Liver (tissue), 9 donors: ENCODE measurements around the gene SLIT3. TPM values are rescaled to one million over a fixed set of nuclear protein-coding genes. Genes with fewer than 3 reads are reported as not detected.

Experiments used
- DNase-seq: peaks from one replicate; pipeline ENCODE4 v3.0.0-alpha.2; 2017; ENCODE audit warnings: low spot score
- H3K27ac ChIP-seq, 2 donors: one replicate each; pipeline ENCODE4 v1.7.0; 2013; ENCODE audit warnings: inconsistent platforms in 2 of 2, low read length in 2 of 2, control low read depth in 1 of 2, low read depth in 1 of 2, mild to moderate bottlenecking in 1 of 2
- H3K27me3 ChIP-seq, 4 donors: one replicate each; pipeline versions ENCODE4 v1.6.1 to v1.7.0; 2013; ENCODE audit warnings: low read length in 3 of 4, inconsistent platforms in 1 of 4, mild to moderate bottlenecking in 1 of 4, moderate library complexity in 1 of 4; ENCODE audit not compliant: control insufficient read depth in 4 of 4, insufficient read depth in 4 of 4
- H3K36me3 ChIP-seq, 4 donors: one replicate each; pipeline versions ENCODE4 v1.6.1 to v1.7.0; 2013; ENCODE audit warnings: low read length in 3 of 4, mild to moderate bottlenecking in 3 of 4, low read depth in 1 of 4, moderate library complexity in 1 of 4; ENCODE audit not compliant: control insufficient read depth in 4 of 4, insufficient read depth in 3 of 4
- H3K4me1 ChIP-seq, 4 donors: one replicate each; pipeline versions ENCODE4 v1.6.1 to v1.7.0; 2013; ENCODE audit warnings: low read length in 3 of 4, mild to moderate bottlenecking in 3 of 4, moderate library complexity in 1 of 4; ENCODE audit not compliant: control insufficient read depth in 4 of 4, insufficient read depth in 4 of 4
- H3K4me3 ChIP-seq, 3 donors: one replicate each; pipeline versions ENCODE4 v1.6.1 to v1.7.0; 2013; ENCODE audit warnings: low read length in 3 of 3, control low read depth in 1 of 3, low read depth in 1 of 3, mild to moderate bottlenecking in 1 of 3
- H3K9ac ChIP-seq, 2 donors: one replicate each; pipeline ENCODE4 v1.7.0; 2013; ENCODE audit warnings: low read length in 2 of 2, mild to moderate bottlenecking in 2 of 2, moderate library complexity in 2 of 2, control low read depth in 1 of 2, low read depth in 1 of 2
- H3K9me3 ChIP-seq, 4 donors: one replicate each; pipeline versions ENCODE4 v1.6.1 to v1.7.0; 2013; ENCODE audit warnings: low read length in 3 of 4; ENCODE audit not compliant: control insufficient read depth in 4 of 4
- EGR1 ChIP-seq, 2 donors: IDR thresholded peaks; 2 replicates each; pipeline ENCODE4 v1.6.1; 2016 to 2018; ENCODE audit warnings: antibody characterized with exemption in 2 of 2, low read depth in 2 of 2
- NR2F2 ChIP-seq: IDR thresholded peaks from 2 replicates; pipeline ENCODE4 v1.6.1; 2016; ENCODE audit warnings: antibody characterized with exemption
- RAD21 ChIP-seq, 2 donors: IDR thresholded peaks; 2 replicates each; pipeline ENCODE4 v1.6.1; 2016; ENCODE audit warnings: antibody characterized with exemption in 2 of 2, mild to moderate bottlenecking in 2 of 2
- TAF1 ChIP-seq: conservative IDR thresholded peaks from 2 replicates; pipeline ENCODE4 v1.6.1; 2016; ENCODE audit warnings: antibody characterized with exemption, mild to moderate bottlenecking
- WGBS: extraction: QIAGEN DNeasy Blood & Tissue Kit; methylation state at CpG from one replicate; pipeline ENCODE4 v1.1.7; 2013; 5-methylcytosine and 5-hydroxymethylcytosine counted together
- polyA plus RNA-seq, 2 donors: library from polyadenylated mRNA; stranded (reverse) in 1 of 2; unstranded in 1 of 2; fragments of 200-250 nt in 1 of 2; fragments of >200 nt in 1 of 2; fragmentation: Nextera tagmentation in 1 of 2; extraction: Ambion mirVana in 1 of 2; gene quantifications; one replicate each; pipeline versions ENCODE4 v1.2.1 to v1.2.3, GENCODE V29; 2013 to 2015
- total RNA-seq, 2 donors: library from RNA; depleted of rRNA; stranded (reverse); fragments of >200 nt; gene quantifications; one replicate each; pipeline ENCODE4 v1.2.3, GENCODE V29; 2014
- TF ChIP-seq, protein P1 (sequence below): IDR thresholded peaks from 2 replicates; pipeline ENCODE4 v1.6.1; 2016; ENCODE audit warnings: antibody characterized with exemption
- TF ChIP-seq, protein P2 (sequence below): IDR thresholded peaks from 2 replicates; pipeline ENCODE4 v1.6.1; 2016; ENCODE audit warnings: antibody characterized with exemption, mild to moderate bottlenecking
- TF ChIP-seq, protein P3 (sequence below): IDR thresholded peaks from 2 replicates; pipeline ENCODE4 v1.6.1; 2016; ENCODE audit warnings: antibody characterized with exemption
- donor health status: healthy.
- donor health status: healthy.
- donor health status: healthy.
- donor health status: healthy.
- donor health status: healthy.

SLIT3 gene
- total and polyA plus RNA-seq, 4 donors: 0.61 to 1.3 (median 0.91) TPM

- Histone ChIP-seq H3K9ac (no peak overlapping the region), H3K4me3 (no peak overlapping the region), H3K36me3 (no peaks in the 10 kb centered on the region), H3K27ac (no peak overlapping the region), H3K4me1 (no peaks in the 10 kb centered on the region), H3K27me3 (no peaks in the 10 kb centered on the region), H3K9me3 (peaks cover 3 to 7% (median 5%) of the 10 kb centered on the region in 4 donors)
- TF ChIP-seq, protein P1, sequence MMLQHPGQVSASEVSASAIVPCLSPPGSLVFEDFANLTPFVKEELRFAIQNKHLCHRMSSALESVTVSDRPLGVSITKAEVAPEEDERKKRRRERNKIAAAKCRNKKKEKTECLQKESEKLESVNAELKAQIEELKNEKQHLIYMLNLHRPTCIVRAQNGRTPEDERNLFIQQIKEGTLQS: no peak
- TF ChIP-seq RAD21 (IDR thresholded peaks at IDR 0.05): no peak
- DNase-seq: no peak
- WGBS: 74% methylated on average over 4 of the region's 4 CpGs
Observed at GRCh38 chr5:169095410-169095960, 205.5 kb downstream of the SLIT3 start.

DNA sequence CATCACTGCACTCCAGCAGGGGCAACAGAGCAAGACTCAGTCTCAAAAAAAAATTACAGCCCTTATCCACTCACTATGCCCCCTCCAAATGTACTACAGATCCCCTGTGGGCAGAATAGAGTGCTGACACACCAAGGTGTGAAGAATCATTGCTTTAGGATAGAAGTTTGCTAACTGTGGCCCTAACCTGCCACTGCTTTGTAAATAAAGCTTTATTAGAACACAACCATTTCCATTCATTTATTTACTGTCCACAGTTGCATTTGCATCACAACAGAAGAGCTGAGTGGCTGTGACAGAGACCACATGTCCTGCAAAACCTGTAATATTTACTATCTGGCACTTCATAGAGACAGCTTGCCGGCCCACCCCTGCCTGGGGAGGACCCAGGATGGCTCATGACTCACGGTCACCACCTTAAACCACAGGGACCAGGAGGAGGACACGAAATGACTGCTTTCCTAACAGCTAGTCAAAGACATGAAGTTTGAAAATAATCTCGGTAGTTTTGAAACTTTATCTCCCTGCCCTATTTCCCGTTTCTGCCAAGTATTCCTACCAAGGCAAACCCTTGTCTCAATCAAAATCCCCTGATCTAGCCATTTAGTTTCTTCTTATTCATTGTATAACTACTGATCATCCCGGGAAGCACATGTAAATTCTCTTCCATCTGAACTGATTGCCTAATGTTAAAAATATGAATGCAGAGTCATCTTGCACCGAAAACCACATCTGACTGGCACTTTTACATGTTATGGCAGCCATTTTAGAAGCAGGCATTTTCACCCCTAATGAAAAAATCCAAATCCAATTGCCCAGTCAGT lies 206.1 kb downstream of the SLIT3 start:
- TF ChIP-seq EGR1 (IDR thresholded peaks at IDR 0.05; ENCODE audit: low read depth in 2 of 2) (no peak), NR2F2 (no peak)
- Histone ChIP-seq H3K9ac (no peak overlapping the region), H3K36me3 (no peaks in the 10 kb centered on the region), H3K27me3 (no peaks in the 10 kb centered on the region), H3K9me3 (peaks cover 4 to 12% (median 8%) of the 10 kb centered on the region in 4 donors), H3K27ac (no peak overlapping the region), H3K4me3 (no peak overlapping the region), H3K4me1 (no peaks in the 10 kb centered on the region)
- WGBS: 73% methylated on average over 7 of the region's 7 CpGs
- no peak for DNase-seq

DNA sequence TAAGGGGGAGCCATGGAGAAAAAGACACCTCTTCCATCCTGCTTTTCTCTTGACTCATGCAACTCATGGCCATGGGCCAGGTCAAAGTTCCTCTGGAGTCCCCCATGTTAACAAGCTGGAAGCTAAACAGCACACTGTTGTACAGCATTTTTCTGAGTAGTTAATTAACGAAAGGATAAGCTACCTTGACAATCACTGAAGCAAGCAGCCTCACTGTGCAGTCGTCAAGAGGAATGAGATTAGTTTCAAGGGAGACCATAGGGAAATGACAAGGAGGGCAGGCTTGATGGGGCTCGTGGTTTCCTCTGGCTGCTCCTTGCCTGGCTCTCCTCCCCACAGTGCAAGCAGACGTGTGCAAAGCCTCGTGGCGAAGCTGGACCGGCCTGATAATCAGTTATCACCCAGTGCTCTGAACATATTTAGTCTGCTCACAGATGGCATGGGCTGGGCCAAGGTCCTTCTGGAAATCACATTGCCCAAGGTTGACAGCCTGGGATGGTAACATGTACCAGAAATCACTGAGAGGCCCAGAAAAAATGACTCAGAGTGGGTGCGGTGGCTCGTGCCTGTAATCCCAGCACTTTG lies 209.5 kb downstream of the SLIT3 start:
- H3K36me3 ChIP-seq: no peaks in the 10 kb centered on the region
- H3K9ac ChIP-seq: no peak overlapping the region
- H3K9me3 ChIP-seq: peaks cover 4 to 12% (median 10%) of the 10 kb centered on the region in 4 donors
- TF ChIP-seq, protein P2, sequence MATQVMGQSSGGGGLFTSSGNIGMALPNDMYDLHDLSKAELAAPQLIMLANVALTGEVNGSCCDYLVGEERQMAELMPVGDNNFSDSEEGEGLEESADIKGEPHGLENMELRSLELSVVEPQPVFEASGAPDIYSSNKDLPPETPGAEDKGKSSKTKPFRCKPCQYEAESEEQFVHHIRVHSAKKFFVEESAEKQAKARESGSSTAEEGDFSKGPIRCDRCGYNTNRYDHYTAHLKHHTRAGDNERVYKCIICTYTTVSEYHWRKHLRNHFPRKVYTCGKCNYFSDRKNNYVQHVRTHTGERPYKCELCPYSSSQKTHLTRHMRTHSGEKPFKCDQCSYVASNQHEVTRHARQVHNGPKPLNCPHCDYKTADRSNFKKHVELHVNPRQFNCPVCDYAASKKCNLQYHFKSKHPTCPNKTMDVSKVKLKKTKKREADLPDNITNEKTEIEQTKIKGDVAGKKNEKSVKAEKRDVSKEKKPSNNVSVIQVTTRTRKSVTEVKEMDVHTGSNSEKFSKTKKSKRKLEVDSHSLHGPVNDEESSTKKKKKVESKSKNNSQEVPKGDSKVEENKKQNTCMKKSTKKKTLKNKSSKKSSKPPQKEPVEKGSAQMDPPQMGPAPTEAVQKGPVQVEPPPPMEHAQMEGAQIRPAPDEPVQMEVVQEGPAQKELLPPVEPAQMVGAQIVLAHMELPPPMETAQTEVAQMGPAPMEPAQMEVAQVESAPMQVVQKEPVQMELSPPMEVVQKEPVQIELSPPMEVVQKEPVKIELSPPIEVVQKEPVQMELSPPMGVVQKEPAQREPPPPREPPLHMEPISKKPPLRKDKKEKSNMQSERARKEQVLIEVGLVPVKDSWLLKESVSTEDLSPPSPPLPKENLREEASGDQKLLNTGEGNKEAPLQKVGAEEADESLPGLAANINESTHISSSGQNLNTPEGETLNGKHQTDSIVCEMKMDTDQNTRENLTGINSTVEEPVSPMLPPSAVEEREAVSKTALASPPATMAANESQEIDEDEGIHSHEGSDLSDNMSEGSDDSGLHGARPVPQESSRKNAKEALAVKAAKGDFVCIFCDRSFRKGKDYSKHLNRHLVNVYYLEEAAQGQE: no peak
- TF ChIP-seq TAF1 (no peak), RAD21 (IDR thresholded peaks at IDR 0.05) (no peak)
- TF ChIP-seq, protein P3, sequence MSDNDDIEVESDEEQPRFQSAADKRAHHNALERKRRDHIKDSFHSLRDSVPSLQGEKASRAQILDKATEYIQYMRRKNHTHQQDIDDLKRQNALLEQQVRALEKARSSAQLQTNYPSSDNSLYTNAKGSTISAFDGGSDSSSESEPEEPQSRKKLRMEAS: no peak
- no peak overlapping the region for H3K27ac ChIP-seq
- H3K4me3 ChIP-seq: no peak overlapping the region
- WGBS: 76% methylated on average over 9 of the region's 9 CpGs
- no peak for DNase-seq
- no peaks in the 10 kb centered on the region for H3K4me1 ChIP-seq
- no peaks in the 10 kb centered on the region for H3K27me3 ChIP-seq
